H1 (cell line): ENCODE data around the gene CEACAM5. TPM values are rescaled to one million over a fixed set of nuclear protein-coding genes. Genes with fewer than 3 reads are reported as not detected.

Experiments used
- CTCF ChIA-PET: fragments of 300-600 bp; sonication (Branson Sonifier 250); formaldehyde crosslinking; loops from one replicate; lab custom pipeline; 2021; ENCODE audit not compliant: partially characterized antibody; lab: Charles Lee
- POLR2A ChIA-PET: fragments of 300-600 bp; sonication (Branson Sonifier 250); formaldehyde crosslinking; loops from one replicate; lab custom pipeline; 2021; ENCODE audit warnings: inconsistent platforms; ENCODE audit not compliant: partially characterized antibody; lab: Charles Lee
- DNase-seq, 2 experiments: peaks; one replicate each; pipeline versions ENCODE4 v3.0.0 to v3.0.0-alpha.2; 2010 to 2022; ENCODE audit warnings: low spot score in 2 of 2, low read depth in 1 of 2, mixed read lengths in 1 of 2
- FAIRE-seq: peaks from 2 replicates; lab custom pipeline; 2011; peaks lifted over from hg19 to GRCh38; lab: Jason Lieb, UNC
- H2AFZ ChIP-seq: 2 replicates; pipeline ENCODE4 v1.8.1; 2012; ENCODE audit warnings: low read length, inconsistent platforms
- H2AK5ac ChIP-seq: 2 replicates; pipeline ENCODE4 v1.6.1; 2013; ENCODE audit warnings: low read depth, low read length
- H2BK120ac ChIP-seq: replicated peaks from 2 replicates; pipeline ENCODE3; 2013; ENCODE audit warnings: low read depth, low read length, inconsistent platforms
- H2BK12ac ChIP-seq: 2 replicates; pipeline ENCODE4 v1.6.1; 2013; ENCODE audit warnings: low read depth, low read length
- H2BK15ac ChIP-seq: 2 replicates; pipeline ENCODE4 v1.6.1; 2013; ENCODE audit warnings: low read length
- H2BK20ac ChIP-seq: 2 replicates; pipeline ENCODE4 v1.6.1; 2013; ENCODE audit warnings: low read length
- H2BK5ac ChIP-seq: 2 replicates; pipeline ENCODE4 v1.6.1; 2013; ENCODE audit warnings: low read depth, low read length
- H3K14ac ChIP-seq: 2 replicates; pipeline ENCODE4 v1.6.1; 2013; ENCODE audit warnings: inconsistent platforms; ENCODE audit not compliant: insufficient read length
- H3K18ac ChIP-seq: 2 replicates; pipeline ENCODE4 v1.6.1; 2013; ENCODE audit warnings: low read length; ENCODE audit errors: extremely low read depth
- H3K23ac ChIP-seq: 2 replicates; pipeline ENCODE4 v1.6.1; 2013; ENCODE audit warnings: inconsistent platforms; ENCODE audit not compliant: insufficient read length
- H3K23me2 ChIP-seq: 2 replicates; pipeline ENCODE4 v1.6.1; 2013; ENCODE audit warnings: low read depth, low read length
- H3K27ac ChIP-seq: 2 replicates; pipeline ENCODE4 v1.6.1; 2011; ENCODE audit warnings: low read depth, low read length, inconsistent platforms
- H3K27me3 ChIP-seq, 4 experiments: replicated peaks in 1 of 4; 1 replicate in 1 of 4; 2 replicates in 3 of 4; pipeline versions ENCODE4 v1.6.1 to v1.8.1; 2011 to 2013; ENCODE audit warnings: low read length in 3 of 4, mild to moderate bottlenecking in 3 of 4, inconsistent platforms in 2 of 4, mixed read lengths in 2 of 4, moderate library complexity in 1 of 4; ENCODE audit not compliant: control insufficient read depth in 3 of 4, insufficient read depth in 3 of 4; ENCODE audit errors: extremely low read depth in 1 of 4
- H3K36me3 ChIP-seq, 4 experiments: 2 replicates each; pipeline versions ENCODE4 v1.6.1 to v1.8.1; 2011 to 2013; ENCODE audit warnings: mild to moderate bottlenecking in 4 of 4, low read length in 3 of 4, moderate library complexity in 2 of 4, control low read depth in 1 of 4, inconsistent platforms in 1 of 4; ENCODE audit not compliant: insufficient read depth in 4 of 4, control insufficient read depth in 2 of 4
- H3K4ac ChIP-seq: replicated peaks from 2 replicates; pipeline ENCODE3; 2013; ENCODE audit warnings: low read length, low read depth, mixed read lengths, inconsistent platforms; ENCODE audit not compliant: insufficient read length
- H3K4me1 ChIP-seq, 4 experiments: replicated peaks in 1 of 4; 1 replicate in 1 of 4; 2 replicates in 3 of 4; pipeline versions ENCODE4 v1.6.1 to v1.8.1; 2011 to 2013; ENCODE audit warnings: low read length in 3 of 4, inconsistent platforms in 2 of 4, mixed read lengths in 1 of 4; ENCODE audit not compliant: insufficient read depth in 4 of 4, control insufficient read depth in 3 of 4
- H3K4me2 ChIP-seq, 2 experiments: 2 replicates each; pipeline versions ENCODE4 v1.6.1 to v1.8.1; 2011 to 2013; ENCODE audit warnings: low read depth in 2 of 2, low read length in 2 of 2, control low read depth in 1 of 2, inconsistent platforms in 1 of 2, mild to moderate bottlenecking in 1 of 2; ENCODE audit not compliant: insufficient read depth in 1 of 2
- H3K4me3 ChIP-seq, 4 experiments: fragments of 200-600, 300-600 bp in 1 of 4; sonication (generic), shearing (Covaris generic), sonication (Bioruptor Twin) in 1 of 4; 2 replicates each; pipeline versions ENCODE4 v1.5.1 to v1.8.1; 2011 to 2016; ENCODE audit warnings: low read length in 4 of 4, low read depth in 3 of 4, control low read depth in 2 of 4, inconsistent platforms in 2 of 4, mild to moderate bottlenecking in 2 of 4, mixed read lengths in 1 of 4, moderate library complexity in 1 of 4; ENCODE audit not compliant: insufficient read depth in 2 of 4; ENCODE audit errors: extremely low read depth in 1 of 4
- H3K56ac ChIP-seq: replicated peaks from 2 replicates; pipeline ENCODE3; 2013; ENCODE audit warnings: low read depth, mild to moderate bottlenecking, mixed read lengths, low read length, inconsistent platforms; ENCODE audit not compliant: insufficient read length
- H3K79me1 ChIP-seq: 2 replicates; pipeline ENCODE4 v1.6.1; 2013; ENCODE audit warnings: low read depth, low read length, control low read depth
- H3K79me2 ChIP-seq, 2 experiments: 2 replicates each; pipeline versions ENCODE4 v1.6.1 to v1.8.1; 2012 to 2013; ENCODE audit warnings: low read length in 2 of 2, mild to moderate bottlenecking in 2 of 2, inconsistent platforms in 1 of 2; ENCODE audit not compliant: insufficient read depth in 2 of 2, control insufficient read depth in 1 of 2
- H3K9ac ChIP-seq, 4 experiments: replicated peaks in 1 of 4; 1 replicate in 1 of 4; 2 replicates in 3 of 4; pipeline versions ENCODE4 v1.6.1 to v1.8.1; 2011 to 2013; ENCODE audit warnings: low read depth in 3 of 4, low read length in 3 of 4, control low read depth in 2 of 4, mild to moderate bottlenecking in 2 of 4, moderate library complexity in 2 of 4, inconsistent platforms in 1 of 4; ENCODE audit errors: extremely low read depth in 1 of 4
- H3K9me3 ChIP-seq, 2 experiments: 2 replicates each; pipeline versions ENCODE4 v1.6.1 to v1.8.1; 2012 to 2013; ENCODE audit warnings: mild to moderate bottlenecking in 2 of 2, moderate library complexity in 2 of 2, control low read depth in 1 of 2, inconsistent platforms in 1 of 2, low read depth in 1 of 2, low read length in 1 of 2, mixed read lengths in 1 of 2; ENCODE audit not compliant: insufficient read depth in 2 of 2
- H4K20me1 ChIP-seq, 2 experiments: replicated peaks in 1 of 2; 2 replicates each; pipeline versions ENCODE3 to v1.8.1; 2011 to 2013; ENCODE audit warnings: inconsistent platforms in 2 of 2, low read length in 2 of 2, mild to moderate bottlenecking in 1 of 2; ENCODE audit not compliant: insufficient read depth in 2 of 2, control insufficient read depth in 1 of 2
- H4K5ac ChIP-seq: 2 replicates; pipeline ENCODE4 v1.6.1; 2013; ENCODE audit warnings: low read length, low read depth, mixed read lengths, inconsistent platforms; ENCODE audit not compliant: insufficient read length
- H4K8ac ChIP-seq: 2 replicates; pipeline ENCODE4 v1.8.0; 2013; ENCODE audit warnings: mild to moderate bottlenecking, moderate library complexity, low read length, inconsistent platforms; ENCODE audit not compliant: insufficient read depth; ENCODE audit errors: extremely low read depth
- H4K91ac ChIP-seq: replicated peaks from 2 replicates; pipeline ENCODE3; 2013; ENCODE audit warnings: low read length, mixed read lengths, inconsistent platforms; ENCODE audit not compliant: insufficient read length
- ASH2L ChIP-seq: fragments of 200-600, 300-600 bp; sonication (generic); IDR thresholded peaks from one replicate; pipeline ENCODE4 v1.7.1; 2017; ENCODE audit warnings: low read length
- CBX8 ChIP-seq: fragments of 300-800, 300-1000 bp; sonication (generic); IDR thresholded peaks from 2 replicates; pipeline ENCODE4 v1.7.1; 2016; ENCODE audit warnings: low read depth, low read length, borderline replicate concordance
- EZH2 ChIP-seq: fragments of 200-600 bp; sonication (generic); IDR thresholded peaks from 2 replicates; pipeline ENCODE4 v1.7.1; 2012; ENCODE audit warnings: low read depth, mild to moderate bottlenecking, moderate library complexity, low read length, inconsistent platforms; ENCODE audit not compliant: severe bottlenecking
- FOSL1 ChIP-seq: IDR thresholded peaks from 2 replicates; pipeline ENCODE4 v1.6.1; 2011; ENCODE audit warnings: mild to moderate bottlenecking, low read depth, low read length, moderate library complexity; ENCODE audit not compliant: insufficient read depth
- HDAC2 ChIP-seq, 2 experiments: fragments of 300-600 bp in 1 of 2; sonication (generic) in 1 of 2; IDR thresholded peaks; 2 replicates each; pipeline ENCODE4 v1.6.1; 2011 to 2012; ENCODE audit warnings: low read depth in 2 of 2, low read length in 2 of 2, mild to moderate bottlenecking in 2 of 2, moderate library complexity in 2 of 2, borderline replicate concordance in 1 of 2, inconsistent platforms in 1 of 2
- NANOG ChIP-seq: IDR thresholded peaks from 2 replicates; pipeline ENCODE4 v1.6.1; 2011; ENCODE audit warnings: low read length, low read depth, mild to moderate bottlenecking, inconsistent platforms; ENCODE audit not compliant: insufficient read depth, poor library complexity, severe bottlenecking
- RNF2 ChIP-seq: fragments of 200-900, 300-1000 bp; sonication (generic); IDR thresholded peaks from 2 replicates; pipeline ENCODE4 v1.7.1; 2016; ENCODE audit warnings: borderline replicate concordance, low read depth, mild to moderate bottlenecking, antibody characterized with exemption, low read length; ENCODE audit not compliant: poor library complexity, severe bottlenecking; ENCODE audit errors: missing control alignments
- SIRT6 ChIP-seq: IDR thresholded peaks from one replicate; pipeline ENCODE4 v1.7.1; 2012; ENCODE audit warnings: low read length, inconsistent platforms
- SP4 ChIP-seq: IDR thresholded peaks from 2 replicates; pipeline ENCODE4 v1.6.1; 2012; ENCODE audit warnings: low read length, inconsistent platforms
- TBP ChIP-seq: IDR thresholded peaks from 2 replicates; pipeline ENCODE4 v1.6.1; 2011; ENCODE audit warnings: low read depth, low read length, improper control_type of control experiment
- TEAD4 ChIP-seq: IDR thresholded peaks from 2 replicates; pipeline ENCODE4 v1.6.1; 2012; ENCODE audit warnings: low read depth, low read length, inconsistent platforms, mixed read lengths
- ZNF274 ChIP-seq: IDR thresholded peaks from 2 replicates; pipeline ENCODE4 v1.7.0; 2012; ENCODE audit warnings: low read length, borderline replicate concordance; ENCODE audit errors: extremely low read depth
- WGBS, 2 experiments: shearing (Covaris generic) in 1 of 2; methylation state at CpG; one replicate each; pipeline versions ENCODE4 v1.1.6 to v1.1.7; 2013 to 2015; ENCODE audit warnings: low lambda C conversion rate in 2 of 2, mixed read lengths in 2 of 2, inconsistent platforms in 1 of 2, low coverage in 1 of 2, missing lambda C conversion rate in 1 of 2; ENCODE audit not compliant: insufficient replicate concordance in 2 of 2, insufficient coverage in 1 of 2, insufficient read length in 1 of 2; ENCODE audit errors: extremely low coverage in 1 of 2, missing lambda C conversion rate in 1 of 2; 5-methylcytosine and 5-hydroxymethylcytosine counted together
- polyA plus RNA-seq, 7 experiments: library from polyadenylated mRNA; depleted of rRNA in 3 of 7; stranded (reverse) in 5 of 7; unstranded in 2 of 7; fragments of >200 nt in 5 of 7; fragments of 200-250 nt in 2 of 7; gene quantifications; 1 replicate in 5 of 7; 2 replicates in 1 of 7; 4 replicates in 1 of 7; pipeline versions ENCODE4 v1.2.1 to v1.2.3, GENCODE V29; 2011 to 2013; ENCODE audit warnings: missing spikeins in 2 of 7, mixed read lengths in 2 of 7
- total RNA-seq: library from RNA; stranded (reverse); fragmentation: NEBNext Ultra II Directional; extraction: Animal tissue kit (Norgen Biotek cat#: 25700); gene quantifications from 2 replicates; pipeline ENCODE4 v1.2.1, GENCODE V29; 2021

The CEACAM5 gene
- total and polyA plus RNA-seq, 2 of the 8 experiments (the other 6 are each of a cell fraction or from before 2014, with no cell fraction given) = not detected

GRCh38 chr19:41740415-41741243 lies 32.2 kb downstream of the CEACAM5 start:
- Histone ChIP-seq H3K9ac (no peak overlapping the region), H3K79me2 (no peaks in the 10 kb centered on the region), H3K27me3 (no peaks in the 10 kb centered on the region), H3K9me3 (peaks cover 55 to 78% of the 10 kb centered on the region in 2 experiments), H3K14ac (no peak overlapping the region), H3K4me3 (no peak overlapping the region), H2BK5ac (no peak overlapping the region), H2BK20ac (no peak overlapping the region), H3K27ac (no peak overlapping the region), H4K8ac (no peak overlapping the region), H2BK15ac (no peak overlapping the region), H2AFZ (no peak overlapping the region), H4K5ac (no peak overlapping the region), H2BK120ac (no peak overlapping the region), H3K4me2 (no peak overlapping the region), H3K36me3 (no peaks in the 10 kb centered on the region; a peak in 1 of 8 replicates), H2BK12ac (no peak overlapping the region), H3K23ac (no peak overlapping the region), H3K23me2 (no peaks in the 10 kb centered on the region), H4K20me1 (no peaks in the 10 kb centered on the region), H3K4ac (no peak overlapping the region), H3K4me1 (no peaks in the 10 kb centered on the region), H3K18ac (no peak overlapping the region), H4K91ac (no peak overlapping the region), H3K79me1 (no peaks in the 10 kb centered on the region), H3K56ac (no peak overlapping the region), H2AK5ac (no peak overlapping the region)
- TF ChIP-seq RNF2 (no peak), FOSL1 (no peak), ZNF274 (no peak), TBP (no peak), HDAC2 (IDR thresholded peaks at IDR 0.05; ENCODE audit: borderline replicate concordance in 1 of 2, low read depth in 2 of 2, low read length in 2 of 2) (no peak), SIRT6 (no peak), CBX8 (no peak), ASH2L (no peak), EZH2 (no peak), TEAD4 (no peak), NANOG (no peak), SP4 (no peak)
- DNase-seq = no peak
- FAIRE-seq = no peak
- WGBS, 2 experiments = 53% methylated on average over 5 of the region's 5 CpGs; no CpG with 5 or more reads in 1 of the 2 experiments
- ChIA-PET CTCF (interaction anchor here (0.6 to 1.2 kb wide), 3 partner anchors 11 to 1686 kb away, joined by 3 to 4 read pairs (median 3); no protein-coding TSS in a partner anchor), POLR2A (no interaction called here)
